AG09319 (cell line): ENCODE data around the gene CBFB.

Experiments used
- DNase-seq: peaks from one replicate; pipeline ENCODE4 v3.0.0-alpha.2; 2010; ENCODE audit warnings: low read depth; ENCODE audit errors: extremely low read depth
- TF ChIP-seq, protein P1 (sequence below): IDR thresholded peaks from 2 replicates; pipeline ENCODE4 v1.5.1; 2011; ENCODE audit warnings: low read depth, mild to moderate bottlenecking, inconsistent platforms, low read length, moderate library complexity

Gene CBFB

DNA sequence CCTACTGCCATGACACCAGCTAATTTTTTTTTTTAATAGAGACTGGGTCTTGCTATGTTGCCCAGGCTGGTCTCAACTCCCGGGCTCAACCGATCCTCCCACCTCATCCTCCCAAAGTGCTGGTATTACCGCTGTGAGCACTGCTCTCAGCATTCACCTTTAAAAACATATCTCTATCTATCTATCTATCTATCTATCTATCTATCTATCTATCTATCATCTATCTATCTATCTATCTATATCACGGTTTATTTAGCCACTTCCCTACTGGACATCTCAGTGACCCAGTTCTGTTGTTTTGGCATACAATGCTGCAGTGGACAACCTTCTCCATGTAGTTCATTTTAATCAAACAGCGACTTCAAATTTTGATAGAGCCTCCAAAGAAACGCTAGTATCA lies 79.5 kb downstream of the CBFB start:
- TF ChIP-seq, protein P1, sequence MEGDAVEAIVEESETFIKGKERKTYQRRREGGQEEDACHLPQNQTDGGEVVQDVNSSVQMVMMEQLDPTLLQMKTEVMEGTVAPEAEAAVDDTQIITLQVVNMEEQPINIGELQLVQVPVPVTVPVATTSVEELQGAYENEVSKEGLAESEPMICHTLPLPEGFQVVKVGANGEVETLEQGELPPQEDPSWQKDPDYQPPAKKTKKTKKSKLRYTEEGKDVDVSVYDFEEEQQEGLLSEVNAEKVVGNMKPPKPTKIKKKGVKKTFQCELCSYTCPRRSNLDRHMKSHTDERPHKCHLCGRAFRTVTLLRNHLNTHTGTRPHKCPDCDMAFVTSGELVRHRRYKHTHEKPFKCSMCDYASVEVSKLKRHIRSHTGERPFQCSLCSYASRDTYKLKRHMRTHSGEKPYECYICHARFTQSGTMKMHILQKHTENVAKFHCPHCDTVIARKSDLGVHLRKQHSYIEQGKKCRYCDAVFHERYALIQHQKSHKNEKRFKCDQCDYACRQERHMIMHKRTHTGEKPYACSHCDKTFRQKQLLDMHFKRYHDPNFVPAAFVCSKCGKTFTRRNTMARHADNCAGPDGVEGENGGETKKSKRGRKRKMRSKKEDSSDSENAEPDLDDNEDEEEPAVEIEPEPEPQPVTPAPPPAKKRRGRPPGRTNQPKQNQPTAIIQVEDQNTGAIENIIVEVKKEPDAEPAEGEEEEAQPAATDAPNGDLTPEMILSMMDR = no peak

DNA sequence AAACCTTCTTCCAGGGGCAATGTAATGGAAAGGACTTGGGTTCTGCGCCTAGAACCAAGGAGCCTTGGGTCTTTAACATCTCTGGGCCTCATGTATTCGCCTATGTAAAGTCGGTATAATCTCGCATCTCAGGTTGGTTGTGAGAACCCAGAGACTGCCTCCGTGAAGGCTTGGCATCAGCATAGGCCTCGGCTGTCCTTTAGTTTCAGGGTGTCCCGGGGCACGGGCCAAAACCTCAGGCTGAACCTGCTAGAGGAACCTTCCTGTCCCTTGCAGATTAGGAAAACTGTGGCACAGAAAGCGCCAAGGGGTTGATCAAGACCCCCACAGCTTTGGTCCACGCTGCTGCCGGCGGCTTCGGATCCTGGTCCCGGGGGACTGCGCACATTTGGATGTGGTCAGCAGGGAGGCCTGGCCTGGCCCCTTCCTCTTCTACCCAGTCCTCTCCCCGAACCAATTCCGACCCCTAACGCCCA lies 80.0 kb downstream of the CBFB start:
- TF ChIP-seq, protein P1 = no peak
- no peak for DNase-seq

More for the DNA sequence above, 79.5 kb downstream of the CBFB start:
- no peak for DNase-seq

DNA sequence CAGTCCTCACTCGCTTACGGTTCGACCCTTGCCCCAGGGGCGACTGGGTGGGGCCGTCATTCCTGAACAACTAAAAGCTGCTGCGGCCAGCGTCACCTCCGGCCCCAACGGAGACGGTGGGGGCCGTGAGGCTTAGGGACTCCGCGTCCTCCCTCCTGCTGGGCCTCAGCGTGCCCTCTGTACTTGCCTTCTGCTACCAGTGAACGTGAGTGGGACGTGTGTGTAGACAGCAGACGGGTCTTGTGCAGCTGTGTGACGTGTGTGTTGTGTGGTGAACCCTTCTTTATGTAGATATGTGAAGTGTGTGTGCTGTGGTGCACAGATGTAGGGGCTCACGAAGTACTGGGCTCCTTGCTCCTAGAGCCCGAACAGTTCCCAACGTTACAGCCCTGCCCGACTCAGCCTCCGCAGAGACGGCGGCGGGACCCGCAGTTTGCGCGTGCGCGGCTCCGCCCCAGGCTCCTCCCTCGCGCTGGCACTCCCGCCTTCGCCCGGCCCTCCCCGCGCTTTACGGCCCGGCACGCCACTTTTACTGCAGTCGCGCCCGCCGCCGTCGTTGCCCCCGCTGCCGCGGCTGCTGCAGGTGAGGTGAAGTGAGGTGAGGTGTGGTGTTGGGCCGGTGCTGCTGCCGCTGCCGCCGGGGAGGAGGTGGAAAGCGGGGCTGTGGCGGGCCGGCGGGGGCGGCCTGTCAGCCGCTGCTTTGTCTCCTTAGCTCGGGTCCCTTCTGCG lies 80.6 kb downstream of the CBFB start, which contains the start of gene PHAF1:
Gene PHAF1 (plus strand): TSS at position 535 of the 729 bp plus-strand sequence. CDS start 235 bp downstream, outside the sequence.
- TF ChIP-seq, protein P1 = no peak
- DNase-seq = peak; percentile 63

DNA sequence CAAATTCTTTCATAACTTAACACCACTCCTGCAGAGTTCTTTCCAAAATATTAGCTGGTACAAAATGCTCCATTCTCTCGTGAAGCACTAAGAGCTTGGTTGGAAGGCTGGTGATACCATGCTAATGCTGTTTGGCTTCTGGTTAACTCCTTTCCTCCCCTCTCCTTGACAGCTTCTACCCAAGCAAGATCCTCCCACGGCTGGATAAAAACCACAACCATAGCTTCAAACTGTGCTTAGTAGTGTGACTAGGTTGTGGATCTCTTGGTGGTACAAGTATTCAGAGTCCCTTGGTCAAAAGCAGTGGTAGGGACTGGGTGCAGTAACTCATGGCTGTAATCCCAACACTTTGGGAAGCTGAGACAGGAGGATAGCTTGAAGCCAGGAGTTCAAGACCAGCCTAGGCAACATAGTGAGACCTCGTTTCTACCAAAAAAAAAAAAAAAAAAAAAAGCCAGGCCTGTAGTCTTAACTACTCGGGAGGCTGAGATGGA lies 83.0 kb downstream of the CBFB start:
- TF ChIP-seq, protein P1 = no peak
- DNase-seq = no peak

DNA sequence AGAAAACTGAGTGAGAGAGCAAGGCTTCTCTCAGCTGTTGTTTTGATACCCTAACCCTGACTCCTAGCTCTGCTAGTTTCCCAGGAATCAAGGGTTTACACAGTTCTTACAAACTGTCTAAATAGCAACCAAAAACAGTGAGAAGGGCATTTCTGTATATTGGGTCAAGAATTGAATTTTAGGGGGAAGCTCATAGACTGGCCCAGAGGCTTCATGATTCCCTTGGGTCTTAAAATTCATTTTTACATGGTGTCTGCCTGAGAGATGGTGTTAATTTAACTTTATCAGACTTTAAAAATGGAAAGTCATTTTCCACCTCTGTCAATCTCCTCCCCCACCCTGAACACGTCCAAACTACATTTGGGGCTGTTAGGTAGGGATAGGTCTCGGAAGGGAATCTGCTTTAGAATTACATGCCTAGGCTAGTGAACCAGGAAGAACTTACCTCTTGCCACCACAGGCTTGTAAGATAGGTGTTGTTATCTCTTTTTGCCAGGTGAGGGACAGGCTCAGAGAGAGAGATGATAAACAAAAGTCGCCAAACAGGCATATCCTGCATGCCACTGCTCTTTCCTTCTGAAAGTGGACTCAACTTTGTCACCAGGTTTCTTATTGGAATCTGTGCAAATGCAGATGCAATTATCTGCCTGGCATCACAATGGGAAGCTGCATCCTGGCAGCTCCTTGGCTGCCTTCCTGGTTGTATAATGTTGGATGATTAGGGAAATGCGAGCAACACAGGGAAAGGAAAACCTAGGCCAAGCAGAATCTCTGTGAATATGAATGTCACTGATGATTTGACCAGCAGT lies 83.8 kb downstream of the CBFB start:
- no peak for DNase-seq
- TF ChIP-seq, protein P1 = no peak

DNA sequence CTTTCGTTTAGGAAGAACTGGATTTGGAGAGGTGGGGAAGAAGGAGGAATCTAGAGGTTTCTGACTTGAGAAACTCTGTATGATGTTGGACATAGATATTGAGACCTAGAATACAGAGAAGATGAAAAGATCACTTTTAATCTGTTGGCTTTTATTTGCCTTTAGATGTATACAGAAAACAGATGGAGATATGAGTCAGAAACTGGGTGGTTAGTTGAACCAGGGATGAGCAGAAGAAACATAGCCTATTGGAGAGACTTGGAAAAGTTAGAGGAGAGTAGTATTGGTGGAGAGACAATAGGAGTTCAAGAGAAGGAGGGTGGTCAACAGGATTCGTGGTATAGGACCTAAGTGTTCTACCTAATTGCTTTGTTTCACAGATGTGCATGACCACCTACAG lies 85.8 kb downstream of the CBFB start:
- DNase-seq = no peak
- TF ChIP-seq, protein P1 = no peak

DNA sequence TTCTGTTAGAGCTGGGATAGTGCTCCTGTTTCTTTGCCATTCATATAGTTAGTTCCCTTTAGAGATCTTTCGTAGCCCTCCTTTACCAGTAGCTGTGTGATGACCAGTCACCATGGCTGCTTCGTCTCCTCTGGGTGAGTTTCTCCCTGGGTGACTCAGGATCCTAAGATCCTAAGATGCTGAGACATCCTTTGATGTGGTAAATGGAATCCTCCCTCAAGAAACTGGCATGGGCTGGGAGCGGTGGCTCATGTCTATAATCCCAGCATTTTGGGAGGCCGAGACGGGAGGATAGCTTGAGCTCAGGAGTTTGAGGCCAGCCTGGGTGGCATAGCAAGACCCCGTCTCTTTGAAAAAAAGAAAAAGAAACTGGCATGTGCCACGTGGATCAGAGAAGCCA lies 86.7 kb downstream of the CBFB start:
- TF ChIP-seq, protein P1 = no peak
- no peak for DNase-seq
